Keratinocyte (primary cell): ENCODE measurements around the gene ITPK1. TPM values are rescaled to one million over a fixed set of nuclear protein-coding genes. Genes with fewer than 3 reads are reported as not detected.

Experiments used
- DNase-seq: peaks from one replicate; pipeline ENCODE4 v3.0.0-alpha.2; 2011; ENCODE audit warnings: low read depth, missing footprints, low spot score
- FAIRE-seq: peaks from 2 replicates; lab custom pipeline; 2011; peaks lifted over from hg19 to GRCh38; lab: Jason Lieb, UNC
- H2AFZ ChIP-seq: 2 replicates; pipeline ENCODE4 v1.6.0; 2012; ENCODE audit warnings: low read length, control low read depth, inconsistent platforms; ENCODE audit not compliant: control insufficient read depth
- H3K27ac ChIP-seq: 2 replicates; pipeline ENCODE4 v1.5.1; 2011; ENCODE audit warnings: low read length; ENCODE audit not compliant: control insufficient read depth, insufficient read depth
- H3K27me3 ChIP-seq: 3 replicates; pipeline ENCODE4 v1.6.0; 2011; ENCODE audit warnings: low read length; ENCODE audit not compliant: control insufficient read depth, insufficient read depth; ENCODE audit errors: extremely low read depth
- H3K36me3 ChIP-seq, 2 experiments: 2 replicates in 1 of 2; 3 replicates in 1 of 2; pipeline ENCODE4 v1.5.1; 2011; ENCODE audit warnings: low read length in 2 of 2, mild to moderate bottlenecking in 1 of 2; ENCODE audit not compliant: control insufficient read depth in 2 of 2, insufficient read depth in 2 of 2; ENCODE audit errors: extremely low read depth in 1 of 2
- H3K4me1 ChIP-seq: 3 replicates; pipeline ENCODE4 v1.5.1; 2011; ENCODE audit warnings: low read length; ENCODE audit not compliant: control insufficient read depth, insufficient read depth; ENCODE audit errors: extremely low read depth
- H3K4me2 ChIP-seq: 3 replicates; pipeline ENCODE4 v1.6.0; 2011; ENCODE audit warnings: low read depth, low read length; ENCODE audit not compliant: control insufficient read depth, insufficient read depth; ENCODE audit errors: extremely low read depth
- H3K4me3 ChIP-seq, 3 experiments: fragments of 200-600 bp in 1 of 3; sonication (generic) in 1 of 3; 2 replicates in 2 of 3; 3 replicates in 1 of 3; pipeline ENCODE4 v1.5.1; 2011 to 2016; ENCODE audit warnings: low read length in 3 of 3, mild to moderate bottlenecking in 3 of 3, control low read depth in 2 of 3, inconsistent platforms in 1 of 3, low read depth in 1 of 3, mixed read lengths in 1 of 3, mixed run types in 1 of 3, moderate library complexity in 1 of 3; ENCODE audit not compliant: control insufficient read depth in 2 of 3, insufficient read depth in 2 of 3; ENCODE audit errors: extremely low read depth in 1 of 3
- H3K79me2 ChIP-seq: 2 replicates; pipeline ENCODE4 v1.6.0; 2012; ENCODE audit warnings: low read length; ENCODE audit not compliant: control insufficient read depth, insufficient read depth
- H3K9ac ChIP-seq: 3 replicates; pipeline ENCODE4 v1.6.0; 2011; ENCODE audit warnings: low read length; ENCODE audit not compliant: control insufficient read depth, insufficient read depth; ENCODE audit errors: extremely low read depth
- H3K9me1 ChIP-seq: 3 replicates; pipeline ENCODE4 v1.6.0; 2011; ENCODE audit warnings: low read length; ENCODE audit not compliant: control insufficient read depth, insufficient read depth; ENCODE audit errors: extremely low read depth
- H3K9me3 ChIP-seq: 2 replicates; pipeline ENCODE4 v1.5.1; 2012; ENCODE audit warnings: low read depth, low read length; ENCODE audit not compliant: control insufficient read depth
- H4K20me1 ChIP-seq: 3 replicates; pipeline ENCODE4 v1.6.0; 2011; ENCODE audit warnings: low read length; ENCODE audit not compliant: control insufficient read depth, insufficient read depth; ENCODE audit errors: extremely low read depth
- CTCF ChIP-seq, 3 experiments: IDR thresholded peaks in 1 of 3; conservative IDR thresholded peaks in 1 of 3; optimal IDR thresholded peaks in 1 of 3; 2 replicates in 2 of 3; 3 replicates in 1 of 3; pipeline versions ENCODE3 to v1.5.1; 2011; ENCODE audit warnings: low read length in 3 of 3, mild to moderate bottlenecking in 3 of 3, moderate library complexity in 2 of 3, control low read depth in 1 of 3, inconsistent platforms in 1 of 3; ENCODE audit not compliant: insufficient read depth in 2 of 3; ENCODE audit errors: extremely low read depth in 1 of 3
- EZH2 ChIP-seq: IDR thresholded peaks from one replicate; pipeline ENCODE4 v1.6.1; 2012; ENCODE audit warnings: inconsistent platforms, mild to moderate bottlenecking, low read length, moderate library complexity
- dilution Hi-C: fragments of 300-500 bp; cut with MboI; formaldehyde crosslinking; loops from one replicate; pipeline ENCODE4 v1.7.0; 2020; ENCODE audit warnings: low sequenced_read_pairs; ENCODE audit not compliant: extremely low pct_ligation_motif_present
- polyA plus RNA-seq, 5 experiments: library from polyadenylated mRNA; depleted of rRNA in 3 of 5; stranded (reverse) in 3 of 5; stranded (forward) in 1 of 5; unstranded in 1 of 5; fragments of >200 nt; gene quantifications; 1 replicate in 1 of 5; 2 replicates in 3 of 5; 3 replicates in 1 of 5; pipeline versions ENCODE4 v1.2.1 to v1.2.3, GENCODE V29; 2011 to 2012; ENCODE audit warnings: missing spikeins in 2 of 5, low read depth in 1 of 5, low replicate concordance in 1 of 5

The ITPK1 gene
- polyA plus RNA-seq, 1 donor (not counting 4 experiments of a cell fraction or from before 2014, with no cell fraction given): 67.8 TPM

GRCh38 chr14:93056840-93057585, 58.7 kb downstream of the ITPK1 start:
- Histone ChIP-seq H3K27me3 (no peaks in the 10 kb centered on the region), H3K4me2 (no peak overlapping the region), H3K27ac (no peak overlapping the region), H3K9me1 (peaks cover 3% of the 10 kb centered on the region), H4K20me1 (no peaks in the 10 kb centered on the region), H3K4me3 (no peak overlapping the region), H3K79me2 (peaks cover 6% of the 10 kb centered on the region), H2AFZ (no peak overlapping the region), H3K4me1 (peaks cover 7% of the 10 kb centered on the region), H3K9ac (no peak overlapping the region), H3K36me3 (peaks cover 1 to 15% of the 10 kb centered on the region in 2 experiments), H3K9me3 (no peaks in the 10 kb centered on the region)
- TF ChIP-seq EZH2 (no peak), CTCF (optimal IDR thresholded peaks at IDR 0.05 in 1 of 3, IDR thresholded peaks at IDR 0.05 in 1 of 3, conservative IDR thresholded peaks at IDR 0.05 in 1 of 3; ENCODE audit: extremely low read depth in 1 of 3, insufficient read depth in 2 of 3, low read length in 3 of 3) (no peak)
- dilution Hi-C loops: no loop called here
- no peak for FAIRE-seq
- DNase-seq: no peak

GRCh38 chr14:93056166-93056839, 59.4 kb downstream of the ITPK1 start:
- H3K27me3 ChIP-seq: no peaks in the 10 kb centered on the region
- no peaks in the 10 kb centered on the region for H4K20me1 ChIP-seq
- TF ChIP-seq EZH2: no peak
- no peak for TF ChIP-seq CTCF (optimal IDR thresholded peaks at IDR 0.05 in 1 of 3, IDR thresholded peaks at IDR 0.05 in 1 of 3, conservative IDR thresholded peaks at IDR 0.05 in 1 of 3; ENCODE audit: extremely low read depth in 1 of 3, insufficient read depth in 2 of 3, low read length in 3 of 3)
- peaks cover 7% of the 10 kb centered on the region for H3K4me1 ChIP-seq
- FAIRE-seq (no peak), DNase-seq (no peak)
- no peaks in the 10 kb centered on the region for H3K9me3 ChIP-seq
- no peak overlapping the region for H2AFZ ChIP-seq
- no peak overlapping the region for H3K4me2 ChIP-seq
- no peak overlapping the region for H3K9ac ChIP-seq
- peaks cover 1 to 15% of the 10 kb centered on the region in 2 experiments for H3K36me3 ChIP-seq
- no peak overlapping the region for H3K27ac ChIP-seq
- no peak overlapping the region for H3K4me3 ChIP-seq
- peaks cover 6% of the 10 kb centered on the region for H3K79me2 ChIP-seq
- peaks cover 3% of the 10 kb centered on the region for H3K9me1 ChIP-seq
- dilution Hi-C loops: no loop called here
